NCI-H69 (cell line): ENCODE results near the gene CLDN8.

Experiments
- DNase-seq: peaks from one replicate; lab custom pipeline; 2025; lab: John Stamatoyannopoulos, UW

The CLDN8 gene

GRCh38 chr21:30216041-30216723, at the start of gene CLDN8:
Gene CLDN8, minus strand, starts transcription at chr21:30216097. Its CDS starts 172 bp downstream, at chr21:30215925.
- no peak for DNase-seq

- DNase-seq = peak; percentile 40
Measured at GRCh38 chr21:30257773-30258172, 41.9 kb upstream of the CLDN8 start.

- DNase-seq = no peak
Measured at GRCh38 chr21:30256100-30256499, 40.2 kb upstream of the CLDN8 start.

GRCh38 chr21:30255679-30256078, 39.8 kb upstream of the CLDN8 start:
- no peak for DNase-seq

- DNase-seq = no peak
Measured at GRCh38 chr21:30251781-30252180, 35.9 kb upstream of the CLDN8 start.

- no peak for DNase-seq
Measured at GRCh38 chr21:30249936-30250335, 34.0 kb upstream of the CLDN8 start.

- no peak for DNase-seq
Measured at GRCh38 chr21:30248844-30249243, 32.9 kb upstream of the CLDN8 start.

- no peak for DNase-seq
Measured at GRCh38 chr21:30245061-30245460, 29.2 kb upstream of the CLDN8 start.

GRCh38 chr21:30243691-30244090, 27.8 kb upstream of the CLDN8 start:
- DNase-seq = no peak

- no peak for DNase-seq
Measured at GRCh38 chr21:30240661-30241060, 24.8 kb upstream of the CLDN8 start.

GRCh38 chr21:30238168-30238567, 22.3 kb upstream of the CLDN8 start:
- DNase-seq = no peak

- no peak for DNase-seq
Measured at GRCh38 chr21:30234643-30235042, 18.7 kb upstream of the CLDN8 start.

GRCh38 chr21:30234050-30234449, 18.2 kb upstream of the CLDN8 start:
- no peak for DNase-seq

- DNase-seq = no peak
Measured at GRCh38 chr21:30233228-30234020, 17.5 kb upstream of the CLDN8 start.

GRCh38 chr21:30232011-30232410, 16.1 kb upstream of the CLDN8 start:
- no peak for DNase-seq

- no peak for DNase-seq
Measured at GRCh38 chr21:30227633-30228404, 11.9 kb upstream of the CLDN8 start.

GRCh38 chr21:30227128-30227527, 11.2 kb upstream of the CLDN8 start:
- no peak for DNase-seq

- DNase-seq = no peak
Measured at GRCh38 chr21:30223596-30223995, 7.7 kb upstream of the CLDN8 start.

GRCh38 chr21:30222724-30223123, 6.8 kb upstream of the CLDN8 start:
- DNase-seq = no peak

GRCh38 chr21:30211071-30211470, 4.8 kb downstream of the CLDN8 start:
- DNase-seq = no peak

GRCh38 chr21:30209601-30210000, 6.3 kb downstream of the CLDN8 start:
- DNase-seq = no peak

GRCh38 chr21:30207252-30207579, 8.7 kb downstream of the CLDN8 start:
- DNase-seq = no peak
